CD4-positive, alpha-beta T cell treated with Interleukin-4 for 4 hours (primary cell): Measurements from ENCODE around the gene XPNPEP1.

ENCODE experiments used
- DNase-seq: peaks from one replicate; pipeline ENCODE4 v3.0.0-alpha.2; 2020

XPNPEP1 gene

GRCh38 chr10:109861081-109861480, 62.2 kb downstream of the XPNPEP1 start:
- no peak for DNase-seq

GRCh38 chr10:109859221-109859620, 64.1 kb downstream of the XPNPEP1 start:
- DNase-seq, result no peak

GRCh38 chr10:109855746-109856145, 67.6 kb downstream of the XPNPEP1 start:
- DNase-seq, result no peak

GRCh38 chr10:109853921-109854320, 69.4 kb downstream of the XPNPEP1 start:
- no peak for DNase-seq

- DNase-seq, result peak; percentile 63
Observed at GRCh38 chr10:109852475-109853037, 70.8 kb downstream of the XPNPEP1 start.

GRCh38 chr10:109851616-109852474, 71.5 kb downstream of the XPNPEP1 start:
- DNase-seq, result no peak

- DNase-seq, result no peak
Observed at GRCh38 chr10:109846832-109847231, 76.5 kb downstream of the XPNPEP1 start.

GRCh38 chr10:109845308-109845707, 78.0 kb downstream of the XPNPEP1 start:
- no peak for DNase-seq

GRCh38 chr10:109838592-109839244, 84.6 kb downstream of the XPNPEP1 start:
- DNase-seq, result no peak

- DNase-seq, result no peak
Observed at GRCh38 chr10:109837384-109837783, 85.9 kb downstream of the XPNPEP1 start.

- DNase-seq, result no peak
Observed at GRCh38 chr10:109835257-109835656, 88.1 kb downstream of the XPNPEP1 start.

GRCh38 chr10:109831846-109832245, 91.5 kb downstream of the XPNPEP1 start:
- DNase-seq, result no peak

GRCh38 chr10:109824206-109824605, 99.1 kb downstream of the XPNPEP1 start:
- no peak for DNase-seq

GRCh38 chr10:109823196-109823595, 100.1 kb downstream of the XPNPEP1 start:
- DNase-seq, result no peak

- no peak for DNase-seq
Observed at GRCh38 chr10:109821672-109822071, 101.6 kb downstream of the XPNPEP1 start.

- no peak for DNase-seq
Observed at GRCh38 chr10:109820620-109821405, 102.5 kb downstream of the XPNPEP1 start.

- no peak for DNase-seq
Observed at GRCh38 chr10:109819807-109820206, 103.5 kb downstream of the XPNPEP1 start.
